ENCODE results near the gene MX2. TPM values are rescaled to one million over a fixed set of nuclear protein-coding genes. Genes with fewer than 3 reads are reported as not detected.

MX2 gene
- total and polyA plus RNA-seq, 2 of the 8 experiments (the other 6 are each of a cell fraction or from before 2014, with no cell fraction given), result 3.1 to 8.9 TPM

DNA sequence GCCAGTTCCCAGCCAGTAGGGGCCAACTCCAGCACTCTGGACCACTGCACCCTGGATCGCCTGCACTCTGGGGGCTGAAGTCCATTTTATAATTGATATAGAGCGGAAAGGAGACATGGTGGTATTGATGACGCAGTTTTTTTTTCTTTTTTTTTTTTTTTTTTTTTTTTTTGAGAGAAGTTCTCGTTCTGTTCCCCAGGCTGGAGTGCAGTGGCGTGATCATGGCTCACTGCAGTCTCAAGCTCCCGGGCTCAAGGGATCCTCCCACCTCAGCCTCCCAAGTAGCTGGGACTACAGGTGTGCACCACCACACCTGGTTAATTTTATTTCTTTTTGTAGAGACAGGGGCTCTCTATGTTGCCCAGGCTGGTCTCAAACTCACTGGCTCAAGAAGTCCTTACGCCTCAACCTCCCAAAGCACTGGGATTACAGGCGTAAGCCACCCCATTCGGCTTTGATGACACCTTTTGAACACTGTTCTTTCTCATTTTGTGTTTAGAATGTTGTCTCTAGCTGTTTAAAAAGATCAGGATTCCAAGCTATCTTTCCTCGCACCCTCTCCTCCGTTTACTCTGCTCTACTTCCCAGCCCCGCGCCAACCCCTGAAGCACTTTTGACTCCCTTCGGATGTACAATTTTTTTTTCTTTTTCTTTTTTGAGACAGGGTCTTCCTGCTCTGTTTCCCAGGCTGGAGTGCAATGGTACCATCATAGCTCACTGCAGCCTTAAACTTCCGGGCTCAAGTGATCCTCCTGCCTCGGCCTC lies 960 bp downstream of the MX2 start:
- Histone ChIP-seq H3K23me2 (ENCODE audit: low read depth, low read length) (no peaks in the 10 kb centered on the region), H4K8ac (ENCODE audit: extremely low read depth, insufficient read depth, low read length) (no peak overlapping the region), H3K79me2 (ENCODE audit: control insufficient read depth in 1 of 2, insufficient read depth in 2 of 2, low read length in 2 of 2) (no peaks in the 10 kb centered on the region), H2BK20ac (ENCODE audit: low read length) (no peak overlapping the region), H2AK5ac (ENCODE audit: low read depth, low read length) (no peak overlapping the region), H3K27ac (ENCODE audit: low read depth, low read length) (no peak overlapping the region), H3K4me2 (ENCODE audit: insufficient read depth in 1 of 2, low read depth in 2 of 2, low read length in 2 of 2) (no peak overlapping the region), H3K4me3 (ENCODE audit: extremely low read depth in 1 of 4, insufficient read depth in 2 of 4, low read depth in 3 of 4, low read length in 4 of 4) (no peak overlapping the region), H3K9me3 (ENCODE audit: insufficient read depth in 2 of 2, low read depth in 1 of 2, low read length in 1 of 2) (no peaks in the 10 kb centered on the region), H3K56ac (replicated peaks; ENCODE audit: insufficient read length, low read depth, low read length) (no peak overlapping the region), H2AFZ (ENCODE audit: low read length) (no peak overlapping the region), H3K14ac (ENCODE audit: insufficient read length) (no peak overlapping the region), H3K4ac (replicated peaks; ENCODE audit: insufficient read length, low read depth, low read length) (no peak overlapping the region), H3K23ac (ENCODE audit: insufficient read length) (no peak overlapping the region), H2BK5ac (ENCODE audit: low read depth, low read length) (no peak overlapping the region), H3K18ac (ENCODE audit: extremely low read depth, low read length) (no peak overlapping the region), H2BK120ac (replicated peaks; ENCODE audit: low read depth, low read length) (no peak overlapping the region), H3K36me3 (ENCODE audit: control insufficient read depth in 2 of 4, insufficient read depth in 4 of 4, low read length in 3 of 4) (no peaks in the 10 kb centered on the region), H3K27me3 (replicated peaks in 1 of 4; ENCODE audit: control insufficient read depth in 3 of 4, extremely low read depth in 1 of 4, insufficient read depth in 3 of 4, low read length in 3 of 4) (no peaks in the 10 kb centered on the region; a peak in 2 of 7 replicates), H4K5ac (ENCODE audit: insufficient read length, low read depth, low read length) (no peak overlapping the region), H2BK12ac (ENCODE audit: low read depth, low read length) (no peak overlapping the region), H3K9ac (replicated peaks in 1 of 4; ENCODE audit: extremely low read depth in 1 of 4, low read depth in 3 of 4, low read length in 3 of 4) (no peak overlapping the region), H3K4me1 (replicated peaks in 1 of 4; ENCODE audit: control insufficient read depth in 3 of 4, insufficient read depth in 4 of 4, low read length in 3 of 4) (peaks cover 0 to 6% (median 4%) of the 10 kb centered on the region in 4 experiments; a peak in 4 of 7 replicates), H4K91ac (replicated peaks; ENCODE audit: insufficient read length, low read length) (no peak overlapping the region), H3K79me1 (ENCODE audit: low read depth, low read length) (no peaks in the 10 kb centered on the region), H4K20me1 (replicated peaks in 1 of 2; ENCODE audit: control insufficient read depth in 1 of 2, insufficient read depth in 2 of 2, low read length in 2 of 2) (no peaks in the 10 kb centered on the region), H2BK15ac (ENCODE audit: low read length) (no peak overlapping the region)
- POLR2A ChIA-PET (ENCODE audit: partially characterized antibody), result no interaction called here
- WGBS, 2 experiments (ENCODE audit: extremely low coverage in 1 of 2, insufficient coverage in 1 of 2, insufficient read length in 1 of 2, insufficient replicate concordance in 2 of 2, low coverage in 1 of 2, low lambda C conversion rate in 2 of 2, missing lambda C conversion rate in 1 of 2), result 94% methylated on average over 13 of the region's 16 CpGs; no CpG with 5 or more reads in 1 of the 2 experiments
- FAIRE-seq (no peak), DNase-seq (ENCODE audit: low read depth in 1 of 2, low spot score in 2 of 2) (no peak)
- CTCF ChIA-PET (ENCODE audit: partially characterized antibody), result interaction anchor here (0.7 to 9.6 kb wide), 4 partner anchors 16 to 96 kb away, joined by 3 to 72 read pairs (median 3); partner anchors contain the start of gene FAM3B
- no peak for TF ChIP-seq EZH2 (IDR thresholded peaks at IDR 0.05; ENCODE audit: low read depth, low read length, severe bottlenecking)
- TF ChIP-seq TAF7 (optimal IDR thresholded peaks at IDR 0.05; ENCODE audit: borderline replicate concordance, low read depth, low read length), result no peak
- no peak for TF ChIP-seq HDAC6 (IDR thresholded peaks at IDR 0.05; ENCODE audit: low read depth, low read length)
- no peak for TF ChIP-seq YY1 (IDR thresholded peaks at IDR 0.05; ENCODE audit: low read depth, low read length)
- TF ChIP-seq ZNF274 (IDR thresholded peaks at IDR 0.05; ENCODE audit: borderline replicate concordance, extremely low read depth, low read length), result no peak
- no peak for TF ChIP-seq PHF8 (conservative IDR thresholded peaks at IDR 0.05; ENCODE audit: low read depth, low read length)
- TF ChIP-seq BCL11A (IDR thresholded peaks at IDR 0.05; ENCODE audit: low read depth in 2 of 2, low read length in 2 of 2), result no peak
- no peak for TF ChIP-seq SUZ12 (IDR thresholded peaks at IDR 0.05; ENCODE audit: low read length)
- TF ChIP-seq SP1 (IDR thresholded peaks at IDR 0.05; ENCODE audit: low read depth, low read length), result no peak
- TF ChIP-seq FOSL1 (IDR thresholded peaks at IDR 0.05; ENCODE audit: insufficient read depth, low read depth, low read length), result no peak
- no peak for TF ChIP-seq CHD2 (IDR thresholded peaks at IDR 0.05; ENCODE audit: low read length)
- TF ChIP-seq NANOG (IDR thresholded peaks at IDR 0.05; ENCODE audit: insufficient read depth, low read depth, low read length, poor library complexity, severe bottlenecking), result no peak
- TF ChIP-seq KDM4A (IDR thresholded peaks at IDR 0.05; ENCODE audit: low read depth, low read length, severe bottlenecking), result no peak
